A549 (cell line): ENCODE measurements around the gene ABLIM3. TPM values are rescaled to one million over a fixed set of nuclear protein-coding genes. Genes with fewer than 3 reads are reported as not detected.
A peak's percentile ranks its signal among the peaks of the same experiment; 100 is the strongest.

Experiments used
- ATAC-seq, 2 experiments: fragments of 200-7000 bp in 1 of 2; fragments of >200 bp in 1 of 2; cut with Nextera tagmentation in 1 of 2; cut with Tn5 transposase in 1 of 2; 3 replicates each; pipeline versions ENCODE4 v1.8.0 to v1.9.1; 2018 to 2020; ENCODE audit warnings: mild to moderate bottlenecking in 1 of 2, moderate library complexity in 1 of 2
- CTCF ChIA-PET: fragments of 300-600 bp; sonication (Branson Sonifier 250); formaldehyde crosslinking; extraction: SDS; loops from one replicate; lab custom pipeline; 2021; ENCODE audit warnings: antibody characterized with exemption, inconsistent platforms; lab: Yijun Ruan, JAX
- POLR2A ChIA-PET: fragments of 350-600 bp; formaldehyde crosslinking; extraction: SDS; loops from one replicate; lab custom pipeline; 2021; ENCODE audit warnings: antibody characterized with exemption, inconsistent platforms; lab: Yijun Ruan, JAX
- DNase-seq, 2 experiments: peaks; one replicate each; pipeline versions ENCODE4 v3.0.0 to v3.0.0-alpha.2; 2011 to 2016; ENCODE audit warnings: low read depth in 1 of 2, low spot score in 1 of 2
- FAIRE-seq: peaks from 2 replicates; lab custom pipeline; 2011; peaks lifted over from hg19 to GRCh38; lab: Jason Lieb, UNC
- H3K27ac ChIP-seq, 2 experiments: fragments of >200 bp; sonication (Bioruptor Twin); formaldehyde crosslinking; 3 replicates each; pipeline ENCODE4 v1.5.1; 2016 to 2017
- H3K4me1 ChIP-seq: fragments of >200 bp; sonication (Bioruptor Twin); formaldehyde crosslinking; 3 replicates; pipeline ENCODE4 v1.6.1; 2016
- H3K4me2 ChIP-seq: fragments of >200 bp; sonication (Bioruptor Twin); formaldehyde crosslinking; 3 replicates; pipeline ENCODE4 v1.6.1; 2016
- H3K4me3 ChIP-seq: fragments of >200 bp; sonication (Bioruptor Twin); formaldehyde crosslinking; 3 replicates; pipeline ENCODE4 v1.5.1; 2016
- H3K9me3 ChIP-seq: fragments of >200 bp; sonication (Bioruptor Twin); formaldehyde crosslinking; 3 replicates; pipeline ENCODE4 v1.6.1; 2016
- BHLHE40 ChIP-seq: IDR thresholded peaks from 2 replicates; pipeline ENCODE4 v1.6.1; 2012; ENCODE audit warnings: low read depth, low read length, inconsistent platforms
- CBX2 ChIP-seq: fragments of 200-600 bp; sonication (generic); IDR thresholded peaks from 2 replicates; pipeline ENCODE4 v1.6.1; 2016; ENCODE audit warnings: low read depth, mild to moderate bottlenecking, borderline replicate concordance
- ELK1 ChIP-seq: fragments of 150-350 bp; IDR thresholded peaks from 2 replicates; pipeline ENCODE4 v1.6.1; 2014; ENCODE audit warnings: low read depth, mild to moderate bottlenecking, low read length
- EP300 ChIP-seq, 2 experiments: fragments of >200 bp; sonication (Bioruptor Twin); formaldehyde crosslinking; IDR thresholded peaks; 2 replicates in 1 of 2; 3 replicates in 1 of 2; pipeline ENCODE4 v1.6.1; 2016 to 2017
- GATA3 ChIP-seq: IDR thresholded peaks from 2 replicates; pipeline ENCODE4 v1.6.1; 2012; ENCODE audit warnings: borderline replicate concordance
- HOXA7 ChIP-seq: fragments of 250-450 bp; sonication (Bioruptor Pico); IDR thresholded peaks from 2 replicates; pipeline ENCODE4 v1.5.0; 2020; ENCODE audit warnings: mild to moderate bottlenecking, moderate library complexity
- MAFK ChIP-seq: fragments of 450-650 bp; IDR thresholded peaks from 2 replicates; pipeline ENCODE4 v1.6.1; 2014; ENCODE audit not compliant: partially characterized antibody
- NPAS2 ChIP-seq: fragments of 250-450 bp; sonication (Bioruptor Pico); IDR thresholded peaks from 2 replicates; pipeline ENCODE4 v1.8.0; 2022; ENCODE audit warnings: mild to moderate bottlenecking, moderate library complexity, borderline replicate concordance
- NR3C1 ChIP-seq: fragments of >200 bp; sonication (Bioruptor Twin); formaldehyde crosslinking; IDR thresholded peaks from 3 replicates; pipeline ENCODE4 v1.6.1; 2017
- POLR2AphosphoS2 ChIP-seq: conservative IDR thresholded peaks from 2 replicates; pipeline ENCODE4 v1.6.1; 2012; ENCODE audit warnings: low read length, improper control_type of control experiment, inconsistent platforms
- RAD21 ChIP-seq, 2 experiments: fragments of >200 bp in 1 of 2; sonication (Bioruptor Twin) in 1 of 2; formaldehyde crosslinking in 1 of 2; IDR thresholded peaks in 1 of 2; conservative IDR thresholded peaks in 1 of 2; 2 replicates in 1 of 2; 3 replicates in 1 of 2; pipeline ENCODE4 v1.6.1; 2012 to 2018; ENCODE audit warnings: inconsistent platforms in 1 of 2
- RARB ChIP-seq: fragments of 250-450 bp; sonication (Bioruptor Pico); IDR thresholded peaks from 2 replicates; pipeline ENCODE4 v1.8.0; 2021; ENCODE audit warnings: mild to moderate bottlenecking, moderate library complexity
- RCOR1 ChIP-seq: fragments of 150-350 bp; IDR thresholded peaks from 2 replicates; pipeline ENCODE4 v1.6.1; 2014; ENCODE audit warnings: antibody characterized with exemption, low read length, low read depth
- SMC3 ChIP-seq: fragments of >200 bp; sonication (Bioruptor Twin); formaldehyde crosslinking; IDR thresholded peaks from 3 replicates; pipeline ENCODE4 v1.6.1; 2018; ENCODE audit warnings: inconsistent platforms
- TFCP2L1 ChIP-seq: fragments of 250-450 bp; sonication (Bioruptor Pico); IDR thresholded peaks from 2 replicates; pipeline ENCODE4 v1.5.0; 2021; ENCODE audit warnings: mild to moderate bottlenecking
- TP53 ChIP-seq: fragments of 250-450 bp; sonication (Bioruptor Pico); IDR thresholded peaks from 2 replicates; pipeline ENCODE4 v1.5.0; 2021; ENCODE audit warnings: mild to moderate bottlenecking, moderate library complexity
- USF2 ChIP-seq: fragments of 450-650 bp; IDR thresholded peaks from 2 replicates; pipeline ENCODE4 v1.6.1; 2014; ENCODE audit warnings: antibody characterized with exemption
- ZFP36 ChIP-seq: fragments of 450-650 bp; IDR thresholded peaks from 2 replicates; pipeline ENCODE4 v1.6.1; 2014; ENCODE audit warnings: borderline replicate concordance; ENCODE audit not compliant: partially characterized antibody
- WGBS: methylation state at CpG from one replicate; pipeline ENCODE4 v1.1.6; 2017; ENCODE audit errors: missing lambda C conversion rate; 5-methylcytosine and 5-hydroxymethylcytosine counted together
- polyA plus RNA-seq, 4 experiments: library from polyadenylated mRNA; depleted of rRNA in 3 of 4; stranded (reverse); fragments of >200 nt; fragmentation: RNase III in 1 of 4; extraction: RNeasy Plus Mini Kit Qiagen cat#74134 plus additional on column Dnase treatment in 1 of 4; gene quantifications; 2 replicates in 3 of 4; 3 replicates in 1 of 4; pipeline ENCODE4 v1.2.3, GENCODE V29; 2011 to 2017
- TF ChIP-seq, protein P1 (sequence below): fragments of 200-600 bp; sonication (generic); IDR thresholded peaks from 2 replicates; pipeline ENCODE4 v1.6.1; 2016; ENCODE audit warnings: antibody characterized with exemption, mild to moderate bottlenecking, moderate library complexity
- TF ChIP-seq, protein P2 (sequence below): fragments of >200 bp; sonication (Bioruptor Twin); formaldehyde crosslinking; IDR thresholded peaks from 2 replicates; pipeline ENCODE4 v1.6.1; 2016

The ABLIM3 gene
- polyA plus RNA-seq, 2 of the 4 experiments (the other 2 are of a cell fraction) = 2.7 to 3.0 TPM

- Histone ChIP-seq H3K4me1 (peaks cover 12% of the 10 kb centered on the region; the same call in 1 of the 3 replicates), H3K9me3 (peaks cover 9% of the 10 kb centered on the region; the same call in 1 of the 3 replicates)
- CTCF ChIA-PET = interaction anchor here (0.6 to 10.2 kb wide), 48 partner anchors 11 to 619 kb away, joined by 3 to 149 read pairs (median 6); no protein-coding TSS in a partner anchor
- POLR2A ChIA-PET = interaction anchor here (1.1 kb wide), 1 partner anchor 12 kb away, joined by 3 read pairs; no protein-coding TSS in a partner anchor
- TF ChIP-seq GATA3 (no peak), USF2 (no peak), MAFK (no peak), HOXA7 (CRISPR knock-in tag) (no peak), POLR2AphosphoS2 (no peak), CBX2 (no peak), BHLHE40 (no peak), RARB (CRISPR knock-in tag) (no peak)
- TF ChIP-seq, protein P1, sequence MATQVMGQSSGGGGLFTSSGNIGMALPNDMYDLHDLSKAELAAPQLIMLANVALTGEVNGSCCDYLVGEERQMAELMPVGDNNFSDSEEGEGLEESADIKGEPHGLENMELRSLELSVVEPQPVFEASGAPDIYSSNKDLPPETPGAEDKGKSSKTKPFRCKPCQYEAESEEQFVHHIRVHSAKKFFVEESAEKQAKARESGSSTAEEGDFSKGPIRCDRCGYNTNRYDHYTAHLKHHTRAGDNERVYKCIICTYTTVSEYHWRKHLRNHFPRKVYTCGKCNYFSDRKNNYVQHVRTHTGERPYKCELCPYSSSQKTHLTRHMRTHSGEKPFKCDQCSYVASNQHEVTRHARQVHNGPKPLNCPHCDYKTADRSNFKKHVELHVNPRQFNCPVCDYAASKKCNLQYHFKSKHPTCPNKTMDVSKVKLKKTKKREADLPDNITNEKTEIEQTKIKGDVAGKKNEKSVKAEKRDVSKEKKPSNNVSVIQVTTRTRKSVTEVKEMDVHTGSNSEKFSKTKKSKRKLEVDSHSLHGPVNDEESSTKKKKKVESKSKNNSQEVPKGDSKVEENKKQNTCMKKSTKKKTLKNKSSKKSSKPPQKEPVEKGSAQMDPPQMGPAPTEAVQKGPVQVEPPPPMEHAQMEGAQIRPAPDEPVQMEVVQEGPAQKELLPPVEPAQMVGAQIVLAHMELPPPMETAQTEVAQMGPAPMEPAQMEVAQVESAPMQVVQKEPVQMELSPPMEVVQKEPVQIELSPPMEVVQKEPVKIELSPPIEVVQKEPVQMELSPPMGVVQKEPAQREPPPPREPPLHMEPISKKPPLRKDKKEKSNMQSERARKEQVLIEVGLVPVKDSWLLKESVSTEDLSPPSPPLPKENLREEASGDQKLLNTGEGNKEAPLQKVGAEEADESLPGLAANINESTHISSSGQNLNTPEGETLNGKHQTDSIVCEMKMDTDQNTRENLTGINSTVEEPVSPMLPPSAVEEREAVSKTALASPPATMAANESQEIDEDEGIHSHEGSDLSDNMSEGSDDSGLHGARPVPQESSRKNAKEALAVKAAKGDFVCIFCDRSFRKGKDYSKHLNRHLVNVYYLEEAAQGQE = no peak
- TF ChIP-seq, all 56 proteins: peak for 0
- Histone ChIP-seq H3K4me3 (peak overlapping the region; percentile 65), H3K27ac (peak overlapping the region; percentile 69 to 83; a peak in 5 of 6 replicates), H3K4me2 (peak overlapping the region; percentile 96)
- 79% methylated on average over 20 of the region's 20 CpGs for WGBS
- no peak for DNase-seq
- peak; percentile 21 to 54; a peak in 3 of 6 replicates for ATAC-seq
- FAIRE-seq = no peak
Measured at GRCh38 chr5:149141957-149142851, 911 bp downstream of the ABLIM3 start.

DNA sequence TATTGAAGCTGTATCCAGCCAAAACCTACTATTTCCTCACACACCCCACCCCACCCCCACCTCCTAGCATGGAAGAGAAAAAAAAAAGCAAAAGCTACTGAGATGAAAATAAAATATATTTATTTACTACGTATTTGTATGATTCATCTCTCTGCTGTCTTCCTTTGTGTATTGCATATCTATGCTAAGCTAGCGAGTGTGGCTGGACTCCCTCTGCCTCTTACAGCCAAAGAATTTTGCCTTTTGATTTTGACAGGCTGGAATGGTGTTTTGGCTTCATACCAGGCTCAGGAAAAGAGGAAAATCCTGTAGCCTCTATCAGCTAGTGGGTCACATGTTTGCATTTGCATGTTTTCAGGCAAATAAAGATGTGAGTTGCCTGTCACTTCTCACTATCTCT, 2.2 kb downstream of the ABLIM3 start:
- CTCF ChIA-PET = interaction anchor here (1.2 to 10.2 kb wide), 7 partner anchors 12 to 699 kb away, joined by 3 to 149 read pairs (median 4); no protein-coding TSS in a partner anchor
- peaks cover 12% of the 10 kb centered on the region; the same call in 1 of the 3 replicates for H3K4me1 ChIP-seq
- FAIRE-seq = no peak
- no peak overlapping the region for H3K4me2 ChIP-seq
- TF ChIP-seq ZFP36 (no peak), ELK1 (no peak), TP53 (no peak), NR3C1 (no peak), RAD21 (conservative IDR thresholded peaks at IDR 0.05 in 1 of 2, IDR thresholded peaks at IDR 0.05 in 1 of 2) (no peak), EP300 (IDR thresholded peaks at IDR 0.05) (no peak), SMC3 (no peak), BHLHE40 (no peak), USF2 (no peak), NPAS2 (CRISPR knock-in tag) (no peak), RCOR1 (no peak), TFCP2L1 (no peak)
- TF ChIP-seq, protein P2, sequence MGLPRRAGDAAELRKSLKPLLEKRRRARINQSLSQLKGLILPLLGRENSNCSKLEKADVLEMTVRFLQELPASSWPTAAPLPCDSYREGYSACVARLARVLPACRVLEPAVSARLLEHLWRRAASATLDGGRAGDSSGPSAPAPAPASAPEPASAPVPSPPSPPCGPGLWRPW = no peak
- TF ChIP-seq, protein P1 = no peak
- TF ChIP-seq, all 56 proteins: peak for 0
- H3K9me3 ChIP-seq = peaks cover 11% of the 10 kb centered on the region; the same call in 1 of the 3 replicates
- DNase-seq (no peak), ATAC-seq (no peak)
- WGBS = 46% methylated on average over 2 of the region's 2 CpGs
- H3K4me3 ChIP-seq = no peak overlapping the region
- H3K27ac ChIP-seq = no peak overlapping the region
- POLR2A ChIA-PET = interaction anchor here (1.1 kb wide), 1 partner anchor 10 kb away, joined by 3 read pairs; no protein-coding TSS in a partner anchor
